ENCODE data around the gene ABI3.
"Not testable (repeated sequence)": the region's sequence is repeated elsewhere in the genome, so short reads cannot be mapped to it uniquely, and the experiment has no call there.

The ABI3 gene

DNA sequence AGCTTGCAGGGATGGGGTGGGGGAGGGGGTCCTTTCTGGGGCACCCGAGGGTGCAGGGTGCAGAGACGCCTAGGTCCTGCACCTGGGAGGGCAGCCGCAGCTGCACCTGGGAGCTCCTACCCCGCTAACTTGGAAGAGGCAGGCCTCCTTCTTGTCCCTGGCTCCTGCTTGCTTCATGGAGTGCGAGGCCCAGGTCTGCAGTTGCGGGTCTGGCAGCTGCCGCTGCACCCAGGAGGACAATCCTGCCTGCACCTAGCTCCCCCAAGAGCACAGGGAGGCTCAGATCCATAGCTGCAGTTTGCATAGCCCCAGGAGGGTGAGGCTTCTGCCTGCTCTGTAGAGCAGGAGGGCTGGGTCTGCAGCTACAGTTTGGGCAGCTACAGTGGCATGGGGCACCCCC, 26.7 kb upstream of the ABI3 start:
- H3K27me3 ChIP-seq (ENCODE audit: control insufficient read depth in 1 of 2, insufficient read depth in 2 of 2, low read length in 2 of 2) = no peaks in the 10 kb centered on the region
- no peak overlapping the region for H3K27ac ChIP-seq (ENCODE audit: low read depth, low read length)
- H3K9ac ChIP-seq (ENCODE audit: low read depth in 1 of 2, low read length in 2 of 2) = no peak overlapping the region
- H3K36me3 ChIP-seq (ENCODE audit: control insufficient read depth in 1 of 2, insufficient read depth in 2 of 2, low read length in 2 of 2) = no peaks in the 10 kb centered on the region
- no peak overlapping the region for H3K4me3 ChIP-seq (ENCODE audit: low read depth in 1 of 2, low read length in 2 of 2)
- peaks cover 0 to 11% of the 10 kb centered on the region in 2 donors for H3K9me3 ChIP-seq (ENCODE audit: control insufficient read depth in 1 of 2, low read length in 2 of 2)
- H3K4me1 ChIP-seq (ENCODE audit: control insufficient read depth in 1 of 2, insufficient read depth in 2 of 2, low read length in 2 of 2) = no peaks in the 10 kb centered on the region

DNA sequence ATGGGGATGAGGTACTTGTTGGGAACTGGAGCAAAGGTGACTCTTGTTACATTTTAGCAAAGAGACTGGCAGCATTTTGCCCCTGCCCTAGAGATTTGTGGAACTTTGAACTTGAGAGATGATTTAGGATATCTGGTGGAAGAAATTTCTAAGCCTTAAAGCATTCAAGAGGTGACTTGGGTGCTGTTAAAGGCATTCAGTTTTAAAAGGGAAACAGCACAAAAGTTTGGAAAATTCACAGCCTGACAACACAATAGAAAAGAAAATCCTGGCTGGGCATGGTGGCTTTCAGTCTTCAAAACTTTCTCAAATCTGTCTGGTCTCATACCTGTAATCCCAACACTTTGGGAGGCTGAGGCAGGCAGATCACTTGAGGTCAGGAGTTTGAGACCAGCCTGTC, 26.0 kb upstream of the ABI3 start:
- peaks cover 0 to 11% of the 10 kb centered on the region in 2 donors for H3K9me3 ChIP-seq (ENCODE audit: control insufficient read depth in 1 of 2, low read length in 2 of 2)
- not testable (repeated sequence) for H3K9ac ChIP-seq (ENCODE audit: low read depth in 1 of 2, low read length in 2 of 2); H3K27me3 ChIP-seq (ENCODE audit: control insufficient read depth in 1 of 2, insufficient read depth in 2 of 2, low read length in 2 of 2); H3K4me1 ChIP-seq (ENCODE audit: control insufficient read depth in 1 of 2, insufficient read depth in 2 of 2, low read length in 2 of 2); H3K36me3 ChIP-seq (ENCODE audit: control insufficient read depth in 1 of 2, insufficient read depth in 2 of 2, low read length in 2 of 2); H3K4me3 ChIP-seq (ENCODE audit: low read depth in 1 of 2, low read length in 2 of 2); H3K27ac ChIP-seq (ENCODE audit: low read depth, low read length)

DNA sequence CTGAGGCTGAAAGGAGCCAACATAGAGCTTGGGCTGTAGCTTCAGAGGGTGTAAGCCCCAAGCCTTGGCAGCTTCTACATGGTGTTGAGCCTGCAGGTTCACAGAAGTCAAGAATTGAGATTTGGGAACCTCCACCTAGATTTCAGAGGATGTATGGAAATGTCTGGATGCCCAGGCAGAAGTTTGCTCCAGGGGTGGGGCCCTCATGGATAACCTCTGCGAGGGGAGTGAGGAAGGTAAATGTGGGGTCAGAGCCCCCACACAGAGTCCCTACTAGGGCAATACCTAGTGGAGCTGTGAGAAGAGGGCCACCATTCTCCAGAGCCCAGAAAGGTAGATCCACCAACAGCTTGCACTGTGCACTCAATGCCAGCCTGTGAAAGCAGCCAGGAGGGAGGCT, 25.1 kb upstream of the ABI3 start:
- peaks cover 0 to 11% of the 10 kb centered on the region in 2 donors for H3K9me3 ChIP-seq (ENCODE audit: control insufficient read depth in 1 of 2, low read length in 2 of 2)
- H3K36me3 ChIP-seq (ENCODE audit: control insufficient read depth in 1 of 2, insufficient read depth in 2 of 2, low read length in 2 of 2) = not testable (repeated sequence)

DNA sequence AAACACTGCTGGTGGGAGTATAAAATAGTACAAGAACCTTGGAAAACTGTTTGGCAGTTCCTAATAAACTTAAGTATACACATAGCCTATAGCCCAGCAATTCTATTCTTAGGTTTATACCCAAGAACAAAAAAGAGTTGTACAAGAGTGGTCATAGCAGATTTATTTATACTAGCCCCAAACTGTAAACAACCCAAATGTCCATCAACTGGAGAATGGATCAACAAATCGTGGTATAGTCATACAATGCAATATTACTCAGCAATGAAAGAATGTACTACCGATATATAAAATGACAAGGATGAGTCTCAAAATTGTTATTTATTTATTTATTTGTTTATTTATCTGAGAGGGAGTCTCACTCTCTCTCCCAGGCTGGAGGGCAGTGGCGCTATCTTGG, 23.2 kb upstream of the ABI3 start:
- no peak overlapping the region for H3K27ac ChIP-seq (ENCODE audit: low read depth, low read length)
- H3K27me3 ChIP-seq (ENCODE audit: control insufficient read depth in 1 of 2, insufficient read depth in 2 of 2, low read length in 2 of 2) = no peaks in the 10 kb centered on the region
- H3K9me3 ChIP-seq (ENCODE audit: control insufficient read depth in 1 of 2, low read length in 2 of 2) = peaks cover 0 to 11% of the 10 kb centered on the region in 2 donors
- no peaks in the 10 kb centered on the region for H3K36me3 ChIP-seq (ENCODE audit: control insufficient read depth in 1 of 2, insufficient read depth in 2 of 2, low read length in 2 of 2)
- H3K4me1 ChIP-seq (ENCODE audit: control insufficient read depth in 1 of 2, insufficient read depth in 2 of 2, low read length in 2 of 2) = peaks cover 0 to 4% of the 10 kb centered on the region in 2 donors
- no peak overlapping the region for H3K9ac ChIP-seq (ENCODE audit: low read depth in 1 of 2, low read length in 2 of 2)
- no peak overlapping the region for H3K4me3 ChIP-seq (ENCODE audit: low read depth in 1 of 2, low read length in 2 of 2)

More for the DNA sequence above, 25.1 kb upstream of the ABI3 start:
- not testable (repeated sequence) for H3K4me1 ChIP-seq (ENCODE audit: control insufficient read depth in 1 of 2, insufficient read depth in 2 of 2, low read length in 2 of 2); H3K4me3 ChIP-seq (ENCODE audit: low read depth in 1 of 2, low read length in 2 of 2); H3K9ac ChIP-seq (ENCODE audit: low read depth in 1 of 2, low read length in 2 of 2); H3K27me3 ChIP-seq (ENCODE audit: control insufficient read depth in 1 of 2, insufficient read depth in 2 of 2, low read length in 2 of 2); H3K27ac ChIP-seq (ENCODE audit: low read depth, low read length)

DNA sequence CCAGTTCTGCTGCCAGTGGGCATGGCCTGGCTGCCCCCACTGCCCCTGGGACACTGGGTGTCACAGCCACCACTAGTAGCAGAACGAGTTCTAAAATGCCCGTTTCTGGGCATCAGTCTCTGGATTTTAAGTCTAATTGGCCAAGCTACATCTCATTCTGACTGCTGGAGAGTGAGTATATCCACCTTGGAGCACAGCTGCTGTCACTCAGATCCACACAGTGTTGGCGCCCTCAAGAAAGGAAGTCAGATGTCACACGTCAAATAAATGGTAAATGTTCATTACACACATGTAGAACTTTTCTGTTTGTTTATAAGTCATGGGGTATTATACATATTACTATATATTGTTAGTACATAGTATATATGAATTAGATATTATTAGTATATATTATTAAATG, 19.6 kb upstream of the ABI3 start:
- Histone ChIP-seq H3K9me3 (ENCODE audit: control insufficient read depth in 1 of 2, low read length in 2 of 2) (no peaks in the 10 kb centered on the region), H3K4me3 (ENCODE audit: low read depth in 1 of 2, low read length in 2 of 2) (no peak overlapping the region), H3K4me1 (ENCODE audit: control insufficient read depth in 1 of 2, insufficient read depth in 2 of 2, low read length in 2 of 2) (peaks cover 4 to 9% of the 10 kb centered on the region in 2 donors), H3K9ac (ENCODE audit: low read depth in 1 of 2, low read length in 2 of 2) (no peak overlapping the region), H3K36me3 (ENCODE audit: control insufficient read depth in 1 of 2, insufficient read depth in 2 of 2, low read length in 2 of 2) (no peaks in the 10 kb centered on the region), H3K27ac (ENCODE audit: low read depth, low read length) (no peak overlapping the region), H3K27me3 (ENCODE audit: control insufficient read depth in 1 of 2, insufficient read depth in 2 of 2, low read length in 2 of 2) (no peaks in the 10 kb centered on the region)

DNA sequence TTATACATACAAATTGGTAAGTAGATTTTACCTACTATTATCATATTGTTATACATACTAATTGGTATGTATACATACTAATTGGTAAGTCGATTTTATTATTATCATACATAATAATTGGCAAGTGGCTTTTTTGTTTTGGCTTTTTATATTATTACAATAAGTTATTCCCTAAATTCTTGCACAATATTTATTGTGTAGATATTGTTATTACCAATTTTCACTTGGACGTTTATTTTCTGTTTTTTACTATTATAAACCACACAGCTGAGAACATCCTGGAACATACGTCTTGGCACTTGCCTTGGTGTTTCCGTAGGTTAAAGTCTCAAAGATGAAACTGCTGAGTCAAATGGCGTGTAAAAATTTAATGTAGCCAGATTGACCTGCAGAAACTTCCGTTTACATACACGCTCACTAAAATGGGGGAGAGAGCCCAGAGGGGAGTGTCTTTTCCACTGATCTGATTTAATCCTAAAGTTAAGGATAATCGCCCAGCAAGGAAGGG, 19.0 kb upstream of the ABI3 start:
- Histone ChIP-seq H3K36me3 (ENCODE audit: control insufficient read depth in 1 of 2, insufficient read depth in 2 of 2, low read length in 2 of 2) (no peaks in the 10 kb centered on the region), H3K27ac (ENCODE audit: low read depth, low read length) (peak overlapping the region; percentile 97), H3K9ac (ENCODE audit: low read depth in 1 of 2, low read length in 2 of 2) (peak overlapping the region; percentile 82 to 88), H3K4me1 (ENCODE audit: control insufficient read depth in 1 of 2, insufficient read depth in 2 of 2, low read length in 2 of 2) (peaks cover 4 to 9% of the 10 kb centered on the region in 2 donors), H3K9me3 (ENCODE audit: control insufficient read depth in 1 of 2, low read length in 2 of 2) (no peaks in the 10 kb centered on the region), H3K27me3 (ENCODE audit: control insufficient read depth in 1 of 2, insufficient read depth in 2 of 2, low read length in 2 of 2) (no peaks in the 10 kb centered on the region), H3K4me3 (ENCODE audit: low read depth in 1 of 2, low read length in 2 of 2) (peak overlapping the region; percentile 75 to 76)

DNA sequence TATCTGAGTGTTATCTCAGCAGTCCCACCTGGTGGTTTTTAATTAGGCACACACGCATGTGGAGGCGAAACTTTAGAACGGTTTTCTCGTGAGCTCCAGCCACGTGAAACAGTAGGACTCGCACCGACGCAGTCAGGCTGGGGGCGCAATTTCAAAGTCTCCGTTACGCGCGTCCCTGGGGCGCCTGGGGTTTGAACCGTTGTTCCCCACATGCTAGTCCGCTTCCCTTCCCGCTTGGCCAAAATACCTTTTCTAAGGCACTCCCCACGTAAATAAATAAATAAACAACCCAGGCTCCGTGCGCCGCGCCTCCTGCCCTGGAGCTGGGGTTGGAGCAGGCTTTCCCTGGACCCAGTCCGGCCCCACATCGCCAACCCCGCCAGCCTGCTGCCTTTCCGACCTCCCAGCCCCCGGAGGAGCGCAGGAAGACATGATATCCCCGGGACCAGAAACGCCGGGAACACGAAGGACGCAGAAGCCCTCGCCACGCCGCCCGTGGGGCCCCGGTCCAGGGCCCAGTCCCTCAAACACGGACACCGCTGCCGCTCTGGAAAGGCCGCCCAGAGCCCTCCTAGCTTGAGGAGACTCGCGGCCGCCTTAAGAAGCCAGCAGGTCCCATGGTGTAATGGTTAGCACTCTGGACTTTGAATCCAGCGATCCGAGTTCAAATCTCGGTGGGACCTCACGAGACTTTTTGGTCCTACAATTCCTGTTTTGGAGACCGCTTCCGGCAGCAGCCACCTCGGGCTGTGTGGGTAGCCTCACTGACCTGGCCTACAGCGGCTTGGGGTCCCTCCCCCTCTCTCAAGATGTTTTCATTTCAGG, 18.4 kb upstream of the ABI3 start:
- H3K36me3 ChIP-seq (ENCODE audit: control insufficient read depth in 1 of 2, insufficient read depth in 2 of 2, low read length in 2 of 2) = no peaks in the 10 kb centered on the region
- H3K9me3 ChIP-seq (ENCODE audit: control insufficient read depth in 1 of 2, low read length in 2 of 2) = no peaks in the 10 kb centered on the region
- H3K4me3 ChIP-seq (ENCODE audit: low read depth in 1 of 2, low read length in 2 of 2) = peak overlapping the region; percentile 75 to 76
- no peaks in the 10 kb centered on the region for H3K27me3 ChIP-seq (ENCODE audit: control insufficient read depth in 1 of 2, insufficient read depth in 2 of 2, low read length in 2 of 2)
- H3K4me1 ChIP-seq (ENCODE audit: control insufficient read depth in 1 of 2, insufficient read depth in 2 of 2, low read length in 2 of 2) = peaks cover 4 to 9% of the 10 kb centered on the region in 2 donors
- H3K9ac ChIP-seq (ENCODE audit: low read depth in 1 of 2, low read length in 2 of 2) = peak overlapping the region; percentile 82 to 88
- H3K27ac ChIP-seq (ENCODE audit: low read depth, low read length) = peak overlapping the region; percentile 97

DNA sequence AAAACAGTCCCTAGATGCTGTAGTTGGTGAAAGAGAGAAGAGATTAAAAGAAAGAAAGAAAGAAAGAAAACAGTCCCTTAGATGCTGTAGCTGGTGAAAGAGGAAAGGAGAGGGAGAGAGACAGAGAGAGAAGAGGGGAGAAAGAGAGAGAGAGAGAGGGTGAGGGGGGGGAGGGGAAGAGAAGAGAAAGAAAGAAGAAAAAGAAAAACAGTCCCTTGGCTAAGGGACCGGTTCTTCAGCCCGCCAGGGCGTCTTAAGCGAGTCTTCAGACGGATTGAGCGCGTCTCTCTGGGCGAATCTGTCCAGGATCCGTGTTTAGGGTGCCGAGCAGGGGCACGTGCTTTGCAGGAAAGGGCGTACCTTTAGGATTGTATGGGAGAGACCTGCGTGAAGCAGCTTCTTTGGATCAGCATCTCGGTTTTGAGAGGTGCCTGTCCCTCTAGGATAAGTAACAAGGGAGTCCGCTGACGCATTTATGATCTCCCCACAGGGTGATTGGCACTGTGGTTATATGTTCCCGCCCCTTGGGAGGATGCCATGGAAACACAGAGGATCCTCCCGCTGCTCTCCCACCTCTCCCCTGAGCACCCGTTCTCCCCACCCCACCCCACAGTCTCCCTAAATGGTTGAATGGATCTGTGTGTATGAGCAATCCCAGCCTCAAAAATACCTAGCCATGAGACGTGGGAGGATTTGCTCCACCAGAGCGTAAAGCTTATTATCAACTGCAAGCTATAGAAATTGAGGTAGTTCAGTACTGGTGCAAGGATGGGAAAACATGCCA, 16.8 kb upstream of the ABI3 start:
- no peak overlapping the region for H3K27ac ChIP-seq (ENCODE audit: low read depth, low read length)
- peaks cover 4 to 9% of the 10 kb centered on the region in 2 donors for H3K4me1 ChIP-seq (ENCODE audit: control insufficient read depth in 1 of 2, insufficient read depth in 2 of 2, low read length in 2 of 2)
- H3K4me3 ChIP-seq (ENCODE audit: low read depth in 1 of 2, low read length in 2 of 2) = peak overlapping the region; percentile 75 to 76
- no peaks in the 10 kb centered on the region for H3K27me3 ChIP-seq (ENCODE audit: control insufficient read depth in 1 of 2, insufficient read depth in 2 of 2, low read length in 2 of 2)
- H3K36me3 ChIP-seq (ENCODE audit: control insufficient read depth in 1 of 2, insufficient read depth in 2 of 2, low read length in 2 of 2) = no peaks in the 10 kb centered on the region
- no peaks in the 10 kb centered on the region for H3K9me3 ChIP-seq (ENCODE audit: control insufficient read depth in 1 of 2, low read length in 2 of 2)
- peak overlapping the region; percentile 69 to 88 for H3K9ac ChIP-seq (ENCODE audit: low read depth in 1 of 2, low read length in 2 of 2)

DNA sequence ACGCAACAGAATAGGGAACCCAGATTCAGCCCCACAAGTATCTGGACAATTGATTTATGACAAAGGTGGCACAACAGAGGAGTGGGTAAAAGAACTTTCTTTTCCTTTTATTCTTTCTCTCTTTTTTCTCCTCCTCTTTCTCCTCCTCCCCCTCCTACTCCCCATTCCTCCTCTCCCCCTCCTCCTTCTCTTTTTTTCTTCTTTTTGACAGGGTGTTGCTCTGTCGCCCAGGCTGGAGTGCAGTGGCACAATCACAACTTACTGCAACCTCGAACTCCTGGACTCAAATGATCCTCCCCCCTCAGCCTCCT, 16.3 kb upstream of the ABI3 start:
- peak overlapping the region in 1 of 2 donors; percentile 75 for H3K4me3 ChIP-seq (ENCODE audit: low read depth in 1 of 2, low read length in 2 of 2)
- H3K27ac ChIP-seq (ENCODE audit: low read depth, low read length) = no peak overlapping the region
- H3K27me3 ChIP-seq (ENCODE audit: control insufficient read depth in 1 of 2, insufficient read depth in 2 of 2, low read length in 2 of 2) = no peaks in the 10 kb centered on the region
- peaks cover 4 to 9% of the 10 kb centered on the region in 2 donors for H3K4me1 ChIP-seq (ENCODE audit: control insufficient read depth in 1 of 2, insufficient read depth in 2 of 2, low read length in 2 of 2)
- no peaks in the 10 kb centered on the region for H3K9me3 ChIP-seq (ENCODE audit: control insufficient read depth in 1 of 2, low read length in 2 of 2)
- no peaks in the 10 kb centered on the region for H3K36me3 ChIP-seq (ENCODE audit: control insufficient read depth in 1 of 2, insufficient read depth in 2 of 2, low read length in 2 of 2)
- H3K9ac ChIP-seq (ENCODE audit: low read depth in 1 of 2, low read length in 2 of 2) = peak overlapping the region in 1 of 2 donors; percentile 18

DNA sequence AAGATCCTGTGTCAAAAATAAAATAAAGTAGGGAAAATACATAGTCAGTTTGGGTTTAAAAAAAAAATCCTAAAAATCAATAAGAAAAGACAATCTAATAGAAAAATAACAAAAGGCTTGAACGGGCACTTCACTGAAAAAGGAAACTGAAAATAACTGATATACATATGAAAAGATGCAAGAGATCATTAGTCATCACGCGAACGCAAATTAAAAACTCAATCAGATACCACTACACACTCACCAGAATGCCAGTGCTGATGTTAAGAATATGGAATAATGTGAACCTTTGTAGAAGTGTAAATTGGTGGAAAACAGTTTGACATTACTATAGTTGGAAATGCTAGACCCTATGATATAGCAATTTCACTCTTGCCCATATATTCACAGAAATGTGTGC, 14.8 kb upstream of the ABI3 start:
- no peak overlapping the region for H3K27ac ChIP-seq (ENCODE audit: low read depth, low read length)
- H3K4me3 ChIP-seq (ENCODE audit: low read depth in 1 of 2, low read length in 2 of 2) = no peak overlapping the region

More for the DNA sequence above, 14.8 kb upstream of the ABI3 start:
- no peak overlapping the region for H3K9ac ChIP-seq (ENCODE audit: low read depth in 1 of 2, low read length in 2 of 2)
- no peaks in the 10 kb centered on the region for H3K36me3 ChIP-seq (ENCODE audit: control insufficient read depth in 1 of 2, insufficient read depth in 2 of 2, low read length in 2 of 2)
- no peaks in the 10 kb centered on the region for H3K9me3 ChIP-seq (ENCODE audit: control insufficient read depth in 1 of 2, low read length in 2 of 2)
- no peaks in the 10 kb centered on the region for H3K27me3 ChIP-seq (ENCODE audit: control insufficient read depth in 1 of 2, insufficient read depth in 2 of 2, low read length in 2 of 2)
- H3K4me1 ChIP-seq (ENCODE audit: control insufficient read depth in 1 of 2, insufficient read depth in 2 of 2, low read length in 2 of 2) = peaks cover 4 to 8% of the 10 kb centered on the region in 2 donors
